HG03103 (cell line): Measurements from ENCODE around the gene KLF1.
"Not testable (repeated sequence)": the region's sequence is repeated elsewhere in the genome, so short reads cannot be mapped to it uniquely, and the experiment has no call there.

Experiments used
- ATAC-seq: cut with Tn5 transposase; IDR thresholded peaks from one replicate; pipeline ENCODE4 v1.9.1; 2021; ENCODE audit warnings: low read depth; ENCODE audit not compliant: unreplicated experiment

KLF1 gene

GRCh38 chr19:12891553-12892021 is 4.6 kb upstream of the KLF1 start:
- ATAC-seq, result no peak

- peak; percentile 94 for ATAC-seq
Observed at GRCh38 chr19:12890787-12891552, 4.0 kb upstream of the KLF1 start, which contains the start of gene GCDH. GCDH (plus strand) TSS chr19:12891160; CDS start chr19:12891305, 145 bp downstream.

- not testable (repeated sequence) for ATAC-seq
Observed at GRCh38 chr19:12890299-12890786, 3.3 kb upstream of the KLF1 start.

- ATAC-seq, result no peak
Observed at GRCh38 chr19:12888006-12888603, 1.1 kb upstream of the KLF1 start.

- ATAC-seq, result no peak
Observed at GRCh38 chr19:12886651-12886968, 391 bp downstream of the KLF1 start.

GRCh38 chr19:12885749-12886650 is 1.0 kb downstream of the KLF1 start:
- no peak for ATAC-seq

GRCh38 chr19:12884926-12885748 is 1.9 kb downstream of the KLF1 start:
- no peak for ATAC-seq

- ATAC-seq, result no peak
Observed at GRCh38 chr19:12884627-12884925, 2.4 kb downstream of the KLF1 start.

- no peak for ATAC-seq
Observed at GRCh38 chr19:12884202-12884601, 2.8 kb downstream of the KLF1 start.

- no peak for ATAC-seq
Observed at GRCh38 chr19:12882589-12882988, 4.4 kb downstream of the KLF1 start.

- peak; percentile 66 for ATAC-seq
Observed at GRCh38 chr19:12881172-12881808, 5.7 kb downstream of the KLF1 start, which contains the start of gene DNASE2. DNASE2 (minus strand) TSS chr19:12881449; CDS start chr19:12881375, 74 bp downstream.

GRCh38 chr19:12880551-12881171 is 6.3 kb downstream of the KLF1 start:
- no peak for ATAC-seq

- ATAC-seq, result no peak
Observed at GRCh38 chr19:12875086-12875485, 11.9 kb downstream of the KLF1 start.

- ATAC-seq, result no peak
Observed at GRCh38 chr19:12873891-12874745, 12.9 kb downstream of the KLF1 start.

GRCh38 chr19:12872941-12873890 is 13.8 kb downstream of the KLF1 start:
- ATAC-seq, result no peak

GRCh38 chr19:12872255-12872654 is 14.7 kb downstream of the KLF1 start:
- ATAC-seq, result no peak

GRCh38 chr19:12871681-12872080 is 15.3 kb downstream of the KLF1 start:
- no peak for ATAC-seq
